OCI-LY1 (cell line): ENCODE measurements around the gene ETV6.
A peak's percentile ranks its signal among the peaks of the same experiment; 100 is the strongest.

Experiments
- H2AFZ ChIP-seq: fragments of 200-600 bp; sonication (generic), shearing (Covaris generic); 2 replicates; pipeline ENCODE4 v1.6.0; 2014; ENCODE audit warnings: antibody characterized with exemption, mild to moderate bottlenecking, low read length
- H3F3A ChIP-seq: fragments of 200-600 bp; sonication (generic), shearing (Covaris generic); 2 replicates; pipeline ENCODE4 v1.6.0; 2014; ENCODE audit warnings: mild to moderate bottlenecking, antibody characterized with exemption, low read length, moderate library complexity; ENCODE audit not compliant: insufficient read depth
- H3K27ac ChIP-seq: fragments of 200-600 bp; sonication (generic); 2 replicates; pipeline ENCODE4 v1.5.1; 2014; ENCODE audit warnings: low read length, mixed run types, mild to moderate bottlenecking, low read depth; ENCODE audit not compliant: poor library complexity, severe bottlenecking
- H3K27me3 ChIP-seq: fragments of 200-600 bp; sonication (generic); 2 replicates; pipeline ENCODE4 v1.6.0; 2014; ENCODE audit warnings: antibody characterized with exemption, mild to moderate bottlenecking, low read length, moderate library complexity; ENCODE audit not compliant: insufficient read depth
- H3K36me3 ChIP-seq: fragments of 200-600 bp; sonication (generic); 2 replicates; pipeline ENCODE4 v1.6.1; 2014; ENCODE audit warnings: mild to moderate bottlenecking, antibody characterized with exemption, low read length, moderate library complexity, mixed read lengths; ENCODE audit not compliant: insufficient read depth
- H3K4me1 ChIP-seq: fragments of 200-600 bp; sonication (generic); 2 replicates; pipeline ENCODE4 v1.5.1; 2014; ENCODE audit warnings: mild to moderate bottlenecking, low read length, moderate library complexity; ENCODE audit not compliant: insufficient read depth, severe bottlenecking
- H3K4me2 ChIP-seq: fragments of 200-600 bp; sonication (generic), shearing (Covaris generic); 2 replicates; pipeline ENCODE4 v1.6.1; 2014; ENCODE audit warnings: low read length
- H3K4me3 ChIP-seq: fragments of 200-600 bp; sonication (generic); 2 replicates; pipeline ENCODE4 v1.5.1; 2014; ENCODE audit warnings: low read length, low read depth, mild to moderate bottlenecking, mixed read lengths; ENCODE audit not compliant: poor library complexity, severe bottlenecking
- H3K79me2 ChIP-seq: fragments of 200-600 bp; shearing (Covaris generic); 2 replicates; pipeline ENCODE4 v1.6.1; 2016; ENCODE audit warnings: mixed run types, low read length, mixed read lengths; ENCODE audit not compliant: insufficient read depth
- H3K9ac ChIP-seq: fragments of 200-600 bp; sonication (generic), shearing (Covaris generic); 2 replicates; pipeline ENCODE4 v1.6.1; 2014; ENCODE audit warnings: mild to moderate bottlenecking, low read length, mixed read lengths
- H3K9me2 ChIP-seq: fragments of 200-600 bp; sonication (generic), shearing (Covaris generic); 2 replicates; pipeline ENCODE4 v1.6.1; 2014; ENCODE audit warnings: low read depth, mild to moderate bottlenecking, low read length, mixed read lengths
- H3K9me3 ChIP-seq: fragments of 200-600 bp; shearing (Covaris generic); 2 replicates; pipeline ENCODE4 v1.6.1; 2014; ENCODE audit warnings: low read length, mixed read lengths
- H4K20me1 ChIP-seq: fragments of 200-600 bp; sonication (generic), shearing (Covaris generic); 2 replicates; pipeline ENCODE4 v1.6.0; 2016; ENCODE audit warnings: mild to moderate bottlenecking, low read length; ENCODE audit not compliant: insufficient read depth
- EZH2 ChIP-seq: fragments of 200-600 bp; sonication (generic), shearing (Covaris generic); IDR thresholded peaks from 2 replicates; pipeline ENCODE4 v1.8.0; 2017; ENCODE audit warnings: borderline replicate concordance, mixed run types, mild to moderate bottlenecking, antibody characterized with exemption, low read length, moderate library complexity, mixed read lengths
- TF ChIP-seq, protein P1 (sequence below): fragments of 200-600 bp; sonication (generic), shearing (Covaris generic); IDR thresholded peaks from 2 replicates; pipeline ENCODE4 v1.5.1; 2017; ENCODE audit warnings: mild to moderate bottlenecking, antibody characterized with exemption, low read length, moderate library complexity, mixed read lengths

ETV6 gene

DNA sequence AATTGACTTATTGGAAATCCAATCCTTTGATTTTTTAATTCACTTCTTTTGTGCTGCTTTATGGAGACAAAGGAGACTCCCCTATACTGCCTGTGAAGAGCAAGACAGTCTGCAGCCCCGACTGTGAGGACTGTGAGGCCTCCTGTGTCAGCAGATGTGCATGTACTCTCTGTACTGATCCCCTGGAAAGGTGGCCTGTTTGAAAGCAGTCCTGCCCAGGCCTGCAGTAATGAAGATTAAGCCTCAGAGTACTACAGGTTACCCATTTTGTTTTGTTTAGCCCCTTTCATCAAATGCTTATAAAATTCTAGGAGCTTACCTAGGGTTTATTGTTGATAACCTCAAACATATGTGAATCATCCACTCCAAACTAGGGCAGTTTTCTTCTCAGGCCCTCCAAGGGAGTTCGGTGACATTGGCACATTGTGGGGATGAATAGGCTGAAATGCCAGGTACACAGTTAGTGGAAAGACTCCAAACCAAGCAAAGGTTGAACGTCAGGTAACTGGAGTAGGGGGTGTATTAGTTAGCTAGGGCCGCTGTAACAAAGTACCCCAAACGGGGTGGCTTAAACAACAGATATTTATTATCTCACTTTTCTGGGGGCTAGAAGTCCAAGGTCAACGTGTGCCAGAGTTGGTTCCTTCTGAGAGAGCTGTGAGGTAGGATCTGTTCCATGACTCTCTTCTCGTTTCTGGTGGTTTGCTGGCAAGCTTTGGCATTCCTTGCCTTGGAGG, 212.6 kb downstream of the ETV6 start:
- H3K4me1 ChIP-seq = peaks cover 28% of the 10 kb centered on the region
- H3K4me3 ChIP-seq = no peak overlapping the region
- TF ChIP-seq, protein P1, sequence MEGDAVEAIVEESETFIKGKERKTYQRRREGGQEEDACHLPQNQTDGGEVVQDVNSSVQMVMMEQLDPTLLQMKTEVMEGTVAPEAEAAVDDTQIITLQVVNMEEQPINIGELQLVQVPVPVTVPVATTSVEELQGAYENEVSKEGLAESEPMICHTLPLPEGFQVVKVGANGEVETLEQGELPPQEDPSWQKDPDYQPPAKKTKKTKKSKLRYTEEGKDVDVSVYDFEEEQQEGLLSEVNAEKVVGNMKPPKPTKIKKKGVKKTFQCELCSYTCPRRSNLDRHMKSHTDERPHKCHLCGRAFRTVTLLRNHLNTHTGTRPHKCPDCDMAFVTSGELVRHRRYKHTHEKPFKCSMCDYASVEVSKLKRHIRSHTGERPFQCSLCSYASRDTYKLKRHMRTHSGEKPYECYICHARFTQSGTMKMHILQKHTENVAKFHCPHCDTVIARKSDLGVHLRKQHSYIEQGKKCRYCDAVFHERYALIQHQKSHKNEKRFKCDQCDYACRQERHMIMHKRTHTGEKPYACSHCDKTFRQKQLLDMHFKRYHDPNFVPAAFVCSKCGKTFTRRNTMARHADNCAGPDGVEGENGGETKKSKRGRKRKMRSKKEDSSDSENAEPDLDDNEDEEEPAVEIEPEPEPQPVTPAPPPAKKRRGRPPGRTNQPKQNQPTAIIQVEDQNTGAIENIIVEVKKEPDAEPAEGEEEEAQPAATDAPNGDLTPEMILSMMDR = no peak
- no peak for TF ChIP-seq EZH2
- no peak overlapping the region for H3K9ac ChIP-seq
- no peaks in the 10 kb centered on the region for H4K20me1 ChIP-seq
- no peaks in the 10 kb centered on the region for H3F3A ChIP-seq
- H2AFZ ChIP-seq = no peak overlapping the region
- H3K27ac ChIP-seq = peak overlapping the region; percentile 44
- H3K36me3 ChIP-seq = peaks cover 5% of the 10 kb centered on the region; the same call in 1 of the 2 replicates
- peaks cover 4% of the 10 kb centered on the region; the same call in 1 of the 2 replicates for H3K9me3 ChIP-seq
- no peak overlapping the region for H3K4me2 ChIP-seq
- H3K9me2 ChIP-seq = no peaks in the 10 kb centered on the region
- H3K27me3 ChIP-seq = no peaks in the 10 kb centered on the region
- no peaks in the 10 kb centered on the region for H3K79me2 ChIP-seq

DNA sequence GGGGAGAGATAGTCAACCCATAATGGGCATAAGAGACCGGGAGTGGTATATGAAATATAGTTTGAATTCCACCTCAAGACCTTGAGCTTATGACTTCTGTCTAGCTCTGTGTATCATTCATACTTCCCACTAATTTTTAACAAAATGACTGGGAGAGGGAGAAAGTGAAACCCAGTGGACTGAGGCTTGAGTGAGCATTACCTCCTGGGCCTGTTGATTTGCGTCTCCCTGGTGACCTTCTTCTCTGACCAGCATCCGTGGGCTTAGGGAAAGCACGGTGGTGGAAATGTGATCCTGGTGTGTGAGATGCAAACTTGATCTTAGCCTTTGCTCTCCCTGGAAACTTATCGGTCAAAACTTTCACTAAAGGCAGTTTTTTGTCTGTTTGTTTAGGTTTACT, 213.3 kb downstream of the ETV6 start:
- no peak for TF ChIP-seq EZH2
- TF ChIP-seq, protein P1 = no peak
- no peaks in the 10 kb centered on the region for H3K79me2 ChIP-seq
- no peak overlapping the region for H3K27ac ChIP-seq
- peaks cover 4% of the 10 kb centered on the region; the same call in 1 of the 2 replicates for H3K9me3 ChIP-seq
- H3K9ac ChIP-seq = no peak overlapping the region
- no peaks in the 10 kb centered on the region for H3K27me3 ChIP-seq
- H2AFZ ChIP-seq = no peak overlapping the region
- H3K4me3 ChIP-seq = no peak overlapping the region
- no peak overlapping the region for H3K4me2 ChIP-seq
- peaks cover 5% of the 10 kb centered on the region; the same call in 1 of the 2 replicates for H3K36me3 ChIP-seq
- H3K4me1 ChIP-seq = peaks cover 22% of the 10 kb centered on the region
- H3F3A ChIP-seq = no peaks in the 10 kb centered on the region
- H4K20me1 ChIP-seq = no peaks in the 10 kb centered on the region
- H3K9me2 ChIP-seq = no peaks in the 10 kb centered on the region

DNA sequence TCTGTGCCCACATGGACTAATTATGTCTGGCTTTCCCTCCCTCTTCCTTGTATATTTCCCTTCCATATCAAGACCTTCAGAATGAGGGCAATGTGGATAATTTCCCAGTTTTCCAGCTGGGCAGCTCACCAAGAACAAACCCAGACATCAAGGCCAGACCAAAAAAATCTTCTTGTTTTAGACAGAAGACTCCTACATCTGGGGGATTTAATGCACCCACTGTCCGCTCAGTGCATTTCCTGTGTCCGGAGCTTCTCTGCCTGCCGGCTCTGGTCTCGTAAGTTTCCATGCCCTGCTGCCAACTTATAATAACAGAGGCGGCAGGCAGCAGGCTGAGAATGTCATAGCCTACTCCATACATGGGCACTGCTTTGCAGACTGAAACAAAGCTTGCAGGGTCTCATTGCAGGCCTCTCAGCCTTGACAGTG, 214.0 kb downstream of the ETV6 start:
- H3K27ac ChIP-seq = peak overlapping the region; percentile 35
- no peaks in the 10 kb centered on the region for H3K79me2 ChIP-seq
- no peaks in the 10 kb centered on the region for H3K27me3 ChIP-seq
- no peaks in the 10 kb centered on the region for H4K20me1 ChIP-seq
- no peak overlapping the region for H3K9ac ChIP-seq
- H3K4me2 ChIP-seq = no peak overlapping the region
- H3K4me1 ChIP-seq = peaks cover 22% of the 10 kb centered on the region
- TF ChIP-seq EZH2 = no peak
- TF ChIP-seq, protein P1 = no peak
- no peaks in the 10 kb centered on the region for H3K9me2 ChIP-seq
- H3F3A ChIP-seq = no peaks in the 10 kb centered on the region
- H3K36me3 ChIP-seq = peaks cover 5% of the 10 kb centered on the region; the same call in 1 of the 2 replicates
- no peak overlapping the region for H3K4me3 ChIP-seq
- H3K9me3 ChIP-seq = peaks cover 4% of the 10 kb centered on the region; the same call in 1 of the 2 replicates
- H2AFZ ChIP-seq = no peak overlapping the region
